OCI-LY7 (cell line): ENCODE data around the gene SMARCD1.

Experiments
- CTCF ChIP-seq: fragments of 200-600 bp; sonication (generic); conservative IDR thresholded peaks from 2 replicates; pipeline ENCODE4 v1.5.1; 2014; ENCODE audit warnings: mild to moderate bottlenecking, antibody characterized with exemption, low read length, moderate library complexity, mixed read lengths
- EZH2phosphoT487 ChIP-seq: fragments of 200-600 bp; sonication (generic); IDR thresholded peaks from 2 replicates; pipeline ENCODE4 v1.6.1; 2018; ENCODE audit warnings: low read depth, borderline replicate concordance, mild to moderate bottlenecking, mixed run types, antibody characterized with exemption, low read length, moderate library complexity, mixed read lengths

- TF ChIP-seq CTCF (no peak), EZH2phosphoT487 (no peak)
These were observed 22.2 kb upstream of the SMARCD1 start for GRCh38 chr12:50062728-50063460.
